Spinal cord (tissue), 10 donors: ENCODE results near the gene CFP. TPM values are rescaled to one million over a fixed set of nuclear protein-coding genes. Genes with fewer than 3 reads are reported as not detected.
"Not testable (repeated sequence)": the region's sequence is repeated elsewhere in the genome, so short reads cannot be mapped to it uniquely, and the experiment has no call there.

Experiments used
- DNase-seq, 6 donors: peaks; one replicate each; pipeline versions ENCODE4 v3.0.0 to v3.0.0-alpha.2; 2013 to 2015; ENCODE audit warnings: low spot score in 6 of 6, low read depth in 4 of 6
- H3K27ac ChIP-seq: one replicate; pipeline ENCODE4 v1.5.1; 2013; ENCODE audit warnings: low read depth, low read length, control low read depth
- H3K27me3 ChIP-seq: one replicate; pipeline ENCODE4 v1.6.1; 2013; ENCODE audit warnings: low read length; ENCODE audit not compliant: control insufficient read depth, insufficient read depth
- H3K36me3 ChIP-seq: one replicate; pipeline ENCODE4 v1.6.1; 2013; ENCODE audit warnings: low read length; ENCODE audit not compliant: control insufficient read depth, insufficient read depth
- H3K4me1 ChIP-seq: one replicate; pipeline ENCODE4 v1.6.1; 2013; ENCODE audit warnings: low read length; ENCODE audit not compliant: control insufficient read depth, insufficient read depth
- H3K4me3 ChIP-seq: one replicate; pipeline ENCODE4 v1.5.1; 2013; ENCODE audit warnings: low read depth, low read length, control low read depth
- H3K9me3 ChIP-seq: one replicate; pipeline ENCODE4 v1.6.1; 2013; ENCODE audit warnings: low read length; ENCODE audit not compliant: control insufficient read depth, insufficient read depth
- WGBS: methylation state at CpG from one replicate; pipeline ENCODE4 v1.1.5; 2013; ENCODE audit warnings: missing lambda C conversion rate; ENCODE audit not compliant: insufficient coverage; 5-methylcytosine and 5-hydroxymethylcytosine counted together
- long read RNA-seq, 4 donors: transcript quantifications; one replicate each; lab custom pipeline, GENCODE V29; 2026
- polyA plus RNA-seq, 2 donors: library from polyadenylated mRNA; unstranded; fragments of 120-200 nt; gene quantifications; one replicate each; pipeline ENCODE4 v1.2.1, GENCODE V29; 2013; ENCODE audit not compliant: insufficient read length in 2 of 2
- total RNA-seq, 2 donors: library from RNA; depleted of rRNA in 1 of 2; stranded (reverse); fragments of 120-200 nt in 1 of 2; fragments of >200 nt in 1 of 2; gene quantifications; one replicate each; pipeline versions ENCODE4 v1.2.3 to v1.2.4, GENCODE V29; 2013 to 2014
- donor health status: healthy.

The CFP gene
- total RNA-seq: 1 to 10 TPM; 2.9 to 3.9 TPM
- 1 to 10 TPM; 3.4 to 6.2 TPM for polyA plus RNA-seq
- long read RNA-seq, donor 1: 0 reads
- long read RNA-seq, donor 2: 0 reads
- long read RNA-seq, donor 3, partial matches to known transcripts: 0 of 1 reads
- long read RNA-seq, donor 3, other reads (novel, unspliced or antisense): 0 of 1 reads
- long read RNA-seq, donor 4: 0 reads

DNA sequence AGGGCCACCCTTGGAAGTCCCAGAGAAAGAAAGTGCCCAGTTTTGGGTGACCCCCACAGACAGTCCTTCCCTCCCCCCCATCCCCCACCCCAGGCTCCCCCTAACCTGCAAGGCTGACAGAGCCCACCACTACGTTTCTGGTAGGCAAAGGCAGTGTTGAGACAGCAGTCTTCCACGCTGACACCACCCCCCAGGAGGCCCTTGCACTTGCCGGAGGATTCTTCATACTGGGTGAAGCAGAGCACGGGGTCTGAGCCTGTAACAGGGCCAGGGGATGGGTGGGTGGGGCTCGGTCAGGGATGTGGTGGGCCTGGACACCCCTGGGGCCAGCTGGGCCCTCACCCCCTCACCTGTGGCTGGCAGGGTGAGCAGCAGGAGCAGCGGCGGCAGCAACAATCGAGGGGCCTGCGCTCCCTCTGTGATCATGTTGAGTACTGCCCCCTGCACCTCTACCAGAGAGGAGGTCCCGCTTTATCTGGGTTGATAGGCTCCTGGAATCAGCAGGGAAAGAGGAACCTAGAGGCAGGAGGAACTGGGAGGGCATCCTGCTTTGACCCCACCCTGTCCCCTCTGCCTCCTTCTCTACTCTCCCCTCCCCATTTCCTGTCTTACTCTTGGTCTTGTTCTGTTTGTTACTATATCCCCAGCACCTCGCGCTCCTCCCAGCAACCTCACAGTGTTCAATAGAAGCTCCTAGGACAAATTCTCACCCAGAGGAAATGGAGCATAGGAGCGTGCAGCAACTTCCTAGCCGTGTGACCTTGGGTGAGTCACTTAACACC is at the start of gene CFP:
Gene CFP, minus strand, starts transcription at position 512 of the 782 bp plus-strand sequence. Its CDS starts 86 bp downstream, at position 426.
- 77% methylated on average over 3 of the region's 14 CpGs for WGBS
- no peak for DNase-seq
- Histone ChIP-seq H3K4me3 (no peak within 1 kb of the TSS), H3K36me3 (peaks cover 23% of the 10 kb centered on the region), H3K4me1 (no peaks in the 10 kb centered on the region), H3K9me3 (no peaks in the 10 kb centered on the region), H3K27ac (no peak within 1 kb of the TSS), H3K27me3 (no peaks in the 10 kb centered on the region)

DNA sequence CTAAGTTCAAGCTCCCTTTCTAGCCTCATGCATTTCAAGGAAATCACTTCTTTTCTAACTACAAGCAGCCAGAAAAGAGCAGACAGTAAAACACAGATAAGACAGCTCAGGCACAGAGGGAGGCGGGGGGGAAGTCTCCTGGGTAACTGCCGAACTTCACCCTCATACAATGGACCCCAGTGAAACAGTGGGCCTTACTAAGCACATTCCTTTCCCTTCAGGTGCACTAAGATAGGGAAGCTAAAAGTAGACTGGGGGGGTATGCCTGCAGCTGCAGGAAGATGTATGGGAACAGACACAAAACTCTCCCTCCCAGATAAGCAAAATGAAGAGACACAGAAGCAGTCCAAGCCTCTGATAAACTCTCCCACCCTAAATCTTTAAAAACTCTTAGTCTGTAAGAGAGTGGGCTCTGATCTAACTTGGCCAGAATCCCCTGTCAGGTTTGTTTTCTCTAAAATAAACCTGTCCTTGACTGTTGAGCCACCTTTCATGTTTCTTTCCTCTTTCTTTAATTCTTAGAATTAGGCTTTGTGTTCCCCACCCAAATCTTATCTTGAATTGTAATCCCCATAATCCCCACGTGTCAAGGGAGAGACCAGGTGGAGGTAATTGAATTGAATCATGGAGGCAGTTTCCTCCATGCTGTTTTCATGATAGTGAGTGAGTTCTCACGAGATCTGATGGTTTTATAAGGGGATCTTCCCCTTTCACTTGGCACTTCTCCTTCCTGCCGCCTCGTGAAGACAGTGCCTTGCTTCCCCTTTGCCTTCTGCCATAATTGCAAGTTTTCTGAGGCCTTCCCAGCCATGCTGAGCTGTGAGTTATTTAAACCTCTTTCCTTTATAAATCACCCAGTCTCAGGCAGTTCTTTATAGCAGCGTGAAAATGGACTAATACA is 46.5 kb upstream of the CFP start:
- not testable (repeated sequence) for DNase-seq, H3K36me3 ChIP-seq, H3K4me1 ChIP-seq, H3K27me3 ChIP-seq, H3K27ac ChIP-seq, H3K4me3 ChIP-seq, H3K9me3 ChIP-seq
- WGBS: no CpG with 5 or more reads among the region's 7 CpGs

DNA sequence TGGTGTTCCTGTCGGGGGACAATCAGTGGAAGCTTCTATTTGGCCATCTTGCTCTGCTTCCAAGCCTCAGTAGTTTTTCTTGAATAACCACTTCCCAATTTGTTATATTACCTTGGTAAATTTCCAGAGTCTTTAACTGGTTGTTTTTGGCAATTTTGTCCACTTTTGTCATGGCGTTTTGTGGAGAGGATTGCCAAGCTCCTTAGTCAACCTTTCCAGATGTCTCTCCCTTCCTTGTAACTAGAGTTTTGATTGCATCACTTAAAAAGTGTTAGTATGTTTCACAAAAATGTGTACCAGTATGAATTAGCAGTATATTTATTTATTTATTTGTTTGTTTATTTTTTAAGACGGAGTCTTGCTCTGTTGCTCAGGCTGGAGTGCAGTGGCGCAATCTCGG is 45.0 kb upstream of the CFP start:
- H3K36me3 ChIP-seq: no peaks in the 10 kb centered on the region
- no peaks in the 10 kb centered on the region for H3K27me3 ChIP-seq
- no peaks in the 10 kb centered on the region for H3K4me1 ChIP-seq
- H3K27ac ChIP-seq: no peak overlapping the region
- H3K9me3 ChIP-seq: no peaks in the 10 kb centered on the region
- H3K4me3 ChIP-seq: no peak overlapping the region
- WGBS: 76% methylated on average over 3 of the region's 5 CpGs
- DNase-seq: no peak

DNA sequence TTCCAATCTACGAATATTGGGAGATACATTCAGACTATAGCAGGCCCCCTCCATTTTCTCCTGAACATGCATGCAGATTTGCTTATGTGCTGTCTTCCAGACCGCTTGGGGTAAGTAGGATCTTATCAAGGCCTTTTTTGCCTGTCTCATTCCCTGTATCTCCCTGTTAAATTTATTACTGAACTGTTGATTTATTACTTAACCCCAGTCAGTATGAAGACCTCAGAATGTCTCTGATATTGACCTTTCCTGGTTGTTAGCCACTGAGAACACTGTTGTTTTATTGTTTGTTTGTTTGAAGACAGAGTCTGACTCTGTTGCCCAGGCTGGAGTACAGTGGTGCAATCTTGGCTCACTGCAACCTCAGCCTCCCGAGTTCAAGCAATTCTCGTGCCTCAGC is 36.1 kb upstream of the CFP start:
- not testable (repeated sequence) for H3K4me3 ChIP-seq, H3K27ac ChIP-seq, H3K4me1 ChIP-seq, DNase-seq, H3K27me3 ChIP-seq, H3K36me3 ChIP-seq, H3K9me3 ChIP-seq
- WGBS: 87% methylated on average over 2 of the region's 4 CpGs

DNA sequence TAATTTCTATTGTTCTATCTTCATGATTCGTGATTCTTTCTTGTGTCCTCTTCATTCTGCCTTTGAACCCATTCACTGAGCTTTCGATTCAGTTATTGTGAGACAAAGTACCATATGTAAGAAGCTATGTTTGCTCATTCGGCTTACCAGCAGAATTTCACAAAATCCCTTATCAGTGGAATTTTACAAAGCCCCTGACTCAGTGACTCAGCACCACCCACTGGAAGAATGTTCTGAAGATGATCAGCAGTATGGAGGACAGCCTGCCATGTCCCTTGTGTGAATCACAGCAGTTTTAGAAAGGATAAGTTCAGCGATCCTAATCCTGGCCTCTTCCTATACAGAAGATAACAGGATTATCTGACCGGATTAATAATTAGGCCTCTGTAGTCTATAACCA is 35.0 kb upstream of the CFP start:
- H3K27ac ChIP-seq: no peak overlapping the region
- no peaks in the 10 kb centered on the region for H3K9me3 ChIP-seq
- H3K36me3 ChIP-seq: no peaks in the 10 kb centered on the region
- H3K4me1 ChIP-seq: no peaks in the 10 kb centered on the region
- DNase-seq: no peak
- H3K27me3 ChIP-seq: no peaks in the 10 kb centered on the region
- no CpG with 5 or more reads among the region's 5 CpGs for WGBS
- H3K4me3 ChIP-seq: no peak overlapping the region

GRCh38 chrX:47662144-47662657 is 32.5 kb upstream of the CFP start:
- no peaks in the 10 kb centered on the region for H3K27me3 ChIP-seq
- no peak for DNase-seq
- H3K36me3 ChIP-seq: no peaks in the 10 kb centered on the region
- WGBS: no CpG with 5 or more reads among the region's 1 CpG
- no peak overlapping the region for H3K27ac ChIP-seq
- H3K9me3 ChIP-seq: no peaks in the 10 kb centered on the region
- H3K4me1 ChIP-seq: no peaks in the 10 kb centered on the region
- H3K4me3 ChIP-seq: no peak overlapping the region

DNA sequence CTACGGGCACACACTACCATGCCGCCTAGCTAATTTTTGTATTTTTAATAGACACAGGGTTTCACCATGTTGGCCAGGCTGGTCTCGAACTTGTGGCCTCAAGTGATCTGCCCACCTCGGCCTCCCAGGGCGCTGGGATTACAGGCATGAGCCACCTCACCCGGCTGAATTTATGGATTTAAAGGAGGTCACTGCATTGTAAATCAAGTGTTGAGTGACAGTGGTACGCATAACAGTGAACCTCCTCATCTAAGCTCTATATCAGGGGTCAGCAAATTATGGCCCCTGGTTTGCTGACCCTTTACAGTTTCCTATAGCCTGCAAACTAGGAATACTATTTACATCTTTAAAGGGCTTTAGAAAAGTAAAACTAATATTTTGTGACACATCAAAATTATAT is 31.8 kb upstream of the CFP start:
- H3K27ac ChIP-seq: no peak overlapping the region
- H3K27me3 ChIP-seq: no peaks in the 10 kb centered on the region
- H3K9me3 ChIP-seq: no peaks in the 10 kb centered on the region
- H3K4me1 ChIP-seq: no peaks in the 10 kb centered on the region
- 82% methylated on average over 5 of the region's 7 CpGs for WGBS
- no peak overlapping the region for H3K4me3 ChIP-seq
- H3K36me3 ChIP-seq: no peaks in the 10 kb centered on the region
- no peak for DNase-seq

GRCh38 chrX:47659421-47659726 is 29.6 kb upstream of the CFP start:
- peak overlapping the region; percentile 96 for H3K27ac ChIP-seq
- H3K4me3 ChIP-seq: peak overlapping the region; percentile 71
- no peak for DNase-seq
- no peaks in the 10 kb centered on the region for H3K27me3 ChIP-seq
- H3K9me3 ChIP-seq: no peaks in the 10 kb centered on the region
- no peaks in the 10 kb centered on the region for H3K4me1 ChIP-seq
- WGBS: 32% methylated on average over 7 of the region's 8 CpGs
- no peaks in the 10 kb centered on the region for H3K36me3 ChIP-seq

- peak within 1 kb of the TSS; percentile 71 for H3K4me3 ChIP-seq
- no peaks in the 10 kb centered on the region for H3K4me1 ChIP-seq
- H3K27me3 ChIP-seq: no peaks in the 10 kb centered on the region
- WGBS: 22% methylated on average over 50 of the region's 54 CpGs
- H3K9me3 ChIP-seq: no peaks in the 10 kb centered on the region
- H3K36me3 ChIP-seq: no peaks in the 10 kb centered on the region
- DNase-seq: peak; percentile 72 to 97 (median 79)
- peak within 1 kb of the TSS; percentile 96 for H3K27ac ChIP-seq
Measured at GRCh38 chrX:47658684-47659420, 29.1 kb upstream of the CFP start, which contains the start of gene UXT. Gene UXT, minus strand, starts transcription at chrX:47659180. Its CDS starts 253 bp downstream, at chrX:47658927.
